GM19099 (cell line): Measurements from ENCODE around the gene ERO1A.

Source experiments
- POLR2A ChIP-seq: IDR thresholded peaks from 3 replicates; pipeline ENCODE4 v1.6.1; 2011; ENCODE audit warnings: low read depth; ENCODE audit not compliant: insufficient read length; ENCODE audit errors: extremely low read depth

ERO1A gene, protein sequence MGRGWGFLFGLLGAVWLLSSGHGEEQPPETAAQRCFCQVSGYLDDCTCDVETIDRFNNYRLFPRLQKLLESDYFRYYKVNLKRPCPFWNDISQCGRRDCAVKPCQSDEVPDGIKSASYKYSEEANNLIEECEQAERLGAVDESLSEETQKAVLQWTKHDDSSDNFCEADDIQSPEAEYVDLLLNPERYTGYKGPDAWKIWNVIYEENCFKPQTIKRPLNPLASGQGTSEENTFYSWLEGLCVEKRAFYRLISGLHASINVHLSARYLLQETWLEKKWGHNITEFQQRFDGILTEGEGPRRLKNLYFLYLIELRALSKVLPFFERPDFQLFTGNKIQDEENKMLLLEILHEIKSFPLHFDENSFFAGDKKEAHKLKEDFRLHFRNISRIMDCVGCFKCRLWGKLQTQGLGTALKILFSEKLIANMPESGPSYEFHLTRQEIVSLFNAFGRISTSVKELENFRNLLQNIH

DNA sequence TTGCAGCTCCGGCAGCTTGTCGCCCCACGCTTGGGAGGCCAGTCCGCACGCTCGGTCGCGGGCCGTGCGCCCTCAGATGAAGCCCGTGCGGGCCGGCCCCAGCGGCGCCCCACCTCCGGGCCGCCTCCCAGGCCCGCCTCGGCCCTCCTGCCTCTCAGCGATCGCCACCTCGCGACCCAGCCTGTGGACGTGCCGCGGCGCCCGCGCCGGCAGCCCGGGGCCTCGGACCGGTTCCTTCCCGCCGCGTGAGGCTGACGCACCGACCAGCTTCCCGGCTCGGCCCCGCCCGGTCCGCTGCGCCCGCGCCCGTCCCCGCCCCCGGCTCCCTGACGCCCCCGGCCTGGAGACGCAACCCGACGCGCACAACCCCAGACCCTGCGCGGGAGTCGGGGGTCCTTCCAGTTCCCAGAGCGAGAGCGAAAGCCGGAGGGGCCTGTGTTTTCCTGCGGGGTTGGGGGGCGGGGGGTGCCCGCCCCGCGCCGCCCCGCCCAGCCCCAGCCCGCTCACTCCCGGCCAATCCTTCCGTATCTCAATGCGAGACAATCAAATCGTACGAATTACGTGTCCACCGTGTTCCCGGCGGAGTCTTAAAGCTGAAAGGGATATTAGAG lies at the start of gene ERO1A:
Gene ERO1A (minus strand): TSS at position 78 of the 611 bp plus-strand sequence. CDS start 77 bp downstream, at position 1.
- peak; percentile 61 for TF ChIP-seq POLR2A

DNA sequence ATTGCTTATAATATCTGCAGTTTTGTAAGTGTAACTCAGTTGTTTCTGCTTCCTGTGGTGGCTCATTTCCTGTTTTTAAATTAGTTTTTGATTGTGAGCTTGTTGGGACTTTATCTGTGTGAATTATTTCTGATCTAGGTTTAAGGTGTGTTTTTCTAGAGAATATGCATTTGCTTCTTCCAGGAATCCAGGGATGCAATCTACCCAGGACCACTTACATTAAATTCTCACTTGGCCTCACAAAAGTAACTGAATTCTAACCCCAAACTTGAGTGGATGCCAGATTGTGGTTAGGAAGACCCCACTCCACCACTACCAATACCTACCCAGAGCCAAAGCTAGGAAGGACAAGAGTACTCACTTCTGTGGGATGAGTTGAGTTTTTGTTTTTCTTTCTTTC lies 46.5 kb upstream of the ERO1A start:
- TF ChIP-seq POLR2A: no peak

DNA sequence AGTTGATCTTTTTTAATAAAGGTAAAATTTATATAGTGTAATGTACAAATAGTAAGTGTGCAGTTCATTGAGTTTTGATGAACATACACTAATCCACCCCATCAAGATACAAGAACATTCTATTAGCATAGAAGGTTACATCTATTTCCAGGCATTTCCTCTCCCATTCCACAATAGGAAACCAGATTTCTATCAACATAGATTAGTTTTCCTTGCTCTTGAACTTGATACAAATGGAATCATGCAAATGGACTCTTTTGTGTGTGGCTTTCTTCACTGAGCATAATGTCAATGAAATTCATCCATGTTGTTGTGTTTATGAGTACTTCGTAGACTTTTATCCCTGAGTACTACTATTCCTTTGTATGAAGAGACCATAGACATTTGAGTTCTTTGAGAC lies 45.4 kb upstream of the ERO1A start:
- TF ChIP-seq POLR2A: no peak

DNA sequence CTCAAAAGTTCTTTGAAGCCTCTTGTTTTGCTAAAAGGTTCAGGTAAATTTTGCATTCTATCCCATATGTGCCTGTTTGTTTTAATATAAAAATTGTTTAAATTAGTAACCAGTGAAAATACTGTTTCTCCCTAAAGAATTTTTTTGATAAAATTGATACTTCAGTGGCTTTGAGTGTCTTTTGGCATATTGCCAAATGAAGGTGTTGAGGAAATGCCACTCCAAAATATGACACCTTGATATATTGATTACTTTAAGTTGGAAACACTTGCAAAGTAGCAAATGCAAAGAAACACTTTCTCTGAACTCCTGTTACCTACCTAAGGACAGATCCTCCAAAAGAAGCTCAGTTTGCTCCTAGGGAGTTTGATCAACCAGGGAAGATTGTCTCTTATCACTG lies 43.1 kb upstream of the ERO1A start:
- no peak for TF ChIP-seq POLR2A

DNA sequence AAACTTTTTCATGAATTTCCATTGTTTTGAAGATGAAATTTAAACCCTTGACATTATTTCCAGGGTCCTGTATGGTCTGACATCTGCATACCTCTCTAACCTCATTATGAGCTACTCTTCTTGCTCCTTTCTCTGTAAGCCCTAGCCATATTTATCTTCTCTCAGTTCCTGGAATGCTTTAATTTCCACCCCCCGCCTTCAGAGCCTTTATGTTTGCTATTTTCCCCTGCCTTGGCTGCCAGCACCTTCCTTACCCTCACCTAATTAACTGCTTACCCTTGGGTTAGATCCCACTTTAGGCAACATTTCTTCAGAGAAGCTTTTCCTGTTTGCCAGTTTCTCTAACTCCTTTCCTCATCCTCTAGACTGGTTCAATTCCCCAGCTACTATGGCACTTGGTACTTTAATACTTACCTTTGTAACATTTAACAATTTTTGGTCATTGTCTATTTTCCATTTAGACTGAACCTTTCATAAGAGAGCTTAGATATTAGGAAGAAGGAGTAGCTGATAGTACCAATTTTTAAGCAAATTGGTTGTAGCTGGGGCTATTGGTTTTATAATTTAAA lies 40.6 kb upstream of the ERO1A start:
- TF ChIP-seq POLR2A: no peak

DNA sequence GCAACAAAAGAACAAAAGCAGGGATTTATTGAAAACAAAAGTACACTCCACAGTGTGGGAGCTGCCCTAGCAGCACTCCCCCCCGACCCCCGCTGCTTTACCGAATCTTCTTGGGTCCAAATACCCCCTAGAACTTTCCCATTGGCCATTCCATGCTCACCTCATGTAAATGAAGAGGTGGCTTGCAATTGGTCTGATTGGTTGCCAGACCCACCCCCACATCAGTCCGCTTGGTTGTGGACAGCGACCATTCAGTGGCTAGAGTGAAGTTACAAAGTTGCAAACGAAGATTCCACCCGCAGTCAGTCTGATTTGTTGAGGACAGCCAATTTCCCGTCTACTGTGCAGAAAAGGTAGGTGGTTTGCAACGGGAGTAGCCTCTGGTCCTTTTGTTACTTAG lies 38.5 kb upstream of the ERO1A start:
- no peak for TF ChIP-seq POLR2A

DNA sequence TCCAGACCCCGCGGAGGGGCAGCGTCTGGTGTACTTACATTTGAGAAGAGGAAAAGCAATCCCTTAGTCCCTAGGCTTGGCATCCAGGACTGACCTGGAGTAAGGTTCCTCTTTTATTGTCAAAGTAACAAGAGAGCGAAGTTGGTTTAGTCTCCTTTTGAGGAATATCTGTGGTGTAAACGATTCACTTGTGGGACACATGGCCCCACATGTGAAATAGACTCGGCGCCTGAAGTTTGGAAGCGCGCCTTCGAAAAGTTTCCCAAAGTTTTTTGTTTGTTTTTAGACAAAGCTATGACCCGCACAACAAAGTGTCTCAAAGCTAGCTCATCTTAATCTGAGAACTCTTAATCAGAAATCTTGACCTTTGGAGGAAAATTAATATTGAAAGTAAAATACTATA lies 35.4 kb upstream of the ERO1A start:
- TF ChIP-seq POLR2A: no peak

DNA sequence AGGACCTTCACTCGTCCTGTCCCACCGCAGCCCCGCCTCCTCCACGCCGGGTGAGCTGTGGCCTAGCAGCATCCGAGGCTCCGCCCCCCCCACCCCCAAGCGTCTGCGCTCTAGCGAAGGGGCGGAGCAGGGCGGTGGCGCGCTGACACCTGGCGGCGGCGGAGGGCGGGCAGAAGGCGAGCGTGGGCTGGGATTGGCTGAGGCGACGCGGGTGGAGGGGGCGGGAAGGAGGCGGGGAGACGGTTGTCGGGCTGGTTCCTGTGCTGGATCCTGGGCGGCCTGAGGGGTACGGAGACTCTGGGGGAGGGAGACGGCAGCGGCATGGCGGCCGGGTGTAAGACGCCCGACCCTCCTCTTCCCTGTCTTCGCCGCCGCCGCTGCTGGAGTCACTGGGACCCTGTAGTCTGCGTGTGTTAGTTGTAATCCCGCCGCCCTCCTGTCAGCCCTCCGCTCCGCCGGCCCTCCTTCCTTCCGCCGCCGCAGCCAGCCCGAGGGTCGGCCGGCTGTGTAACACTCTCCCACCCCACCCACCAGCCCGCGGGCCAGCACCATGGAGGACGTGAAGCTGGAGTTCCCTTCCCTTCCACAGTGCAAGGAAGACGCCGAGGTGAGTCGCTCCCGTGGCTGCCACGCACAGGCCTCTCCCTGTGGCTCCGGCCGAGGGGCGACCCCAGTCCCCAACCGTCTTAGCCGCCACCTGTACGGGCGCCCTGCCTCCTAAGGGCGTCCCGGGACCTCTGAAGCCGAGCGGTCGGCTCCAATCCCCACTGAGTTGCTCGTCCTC lies 34.8 kb upstream of the ERO1A start, which contains the start of gene STYX:
Gene STYX (plus strand): TSS at position 242 of the 784 bp plus-strand sequence. CDS start 309 bp downstream, at position 551.
- TF ChIP-seq POLR2A: peak; percentile 90

DNA sequence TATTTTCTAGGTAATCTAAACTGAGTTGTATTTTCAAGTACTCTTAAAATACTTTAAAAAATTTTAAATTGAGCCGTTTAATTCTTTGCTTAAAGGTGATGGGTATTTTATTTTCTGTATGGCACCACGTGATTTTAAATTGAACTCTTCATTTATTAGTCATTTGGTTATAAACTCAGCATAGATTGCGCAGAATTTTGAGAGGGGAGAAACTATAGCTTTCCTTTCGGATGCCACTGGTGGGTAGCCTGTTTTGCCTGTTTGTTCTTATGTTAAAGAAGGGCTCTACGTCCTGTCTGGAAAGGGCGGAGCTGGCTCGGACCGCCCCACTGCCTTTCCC lies 34.2 kb upstream of the ERO1A start:
- no peak for TF ChIP-seq POLR2A

DNA sequence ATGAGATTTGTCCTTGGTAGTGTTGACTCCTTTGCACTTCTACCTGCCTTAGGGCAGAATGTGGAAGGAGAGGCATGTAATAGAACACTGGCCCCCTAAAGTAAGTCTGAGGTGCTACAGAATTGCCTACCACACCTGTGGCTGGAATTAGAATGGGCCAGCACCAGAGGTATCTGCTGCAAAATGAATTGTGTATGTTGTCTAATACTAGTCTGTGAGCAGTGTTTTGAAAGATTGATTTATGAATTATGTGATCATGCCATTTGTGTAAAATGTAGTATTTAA lies 28.9 kb upstream of the ERO1A start:
- no peak for TF ChIP-seq POLR2A

DNA sequence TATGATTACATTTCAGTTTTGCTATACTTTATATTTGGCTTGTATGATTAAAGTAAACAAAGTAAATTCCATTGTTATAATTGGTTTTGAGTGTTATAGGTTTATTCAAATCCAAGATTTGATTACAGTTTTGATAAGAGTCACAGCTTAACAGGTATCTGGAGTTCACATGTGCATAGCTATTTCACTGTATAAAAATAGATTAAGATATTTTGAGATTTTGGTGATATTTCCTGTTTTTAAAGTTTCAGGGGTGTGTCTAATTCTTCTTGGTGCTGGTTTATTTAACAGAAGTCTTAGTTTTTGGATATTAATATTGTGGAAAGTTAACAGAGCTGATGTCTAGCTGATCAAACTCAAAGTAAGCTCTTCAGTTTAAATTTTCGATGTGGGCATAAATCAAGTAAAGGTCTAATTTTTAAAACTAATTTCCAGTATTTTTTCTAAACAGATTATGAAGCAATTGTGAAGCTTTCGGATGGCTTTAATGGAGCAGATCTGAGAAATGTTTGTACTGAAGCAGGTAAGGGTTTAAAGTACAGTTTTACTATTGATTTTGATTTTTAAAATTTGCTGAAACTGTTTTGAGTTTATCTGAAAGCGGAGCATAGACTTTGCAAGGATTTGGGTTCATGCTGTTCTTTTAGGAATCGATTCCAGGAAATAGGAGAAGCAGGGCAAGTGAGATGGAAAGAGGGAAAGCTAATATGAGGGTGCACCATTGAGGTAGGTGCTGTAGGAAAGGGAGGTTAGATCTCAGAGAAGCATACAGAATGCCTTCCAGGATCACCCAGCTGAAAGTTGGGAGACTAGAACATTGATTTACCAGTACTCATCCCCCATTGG lies 28.4 kb upstream of the ERO1A start:
- TF ChIP-seq POLR2A: no peak

DNA sequence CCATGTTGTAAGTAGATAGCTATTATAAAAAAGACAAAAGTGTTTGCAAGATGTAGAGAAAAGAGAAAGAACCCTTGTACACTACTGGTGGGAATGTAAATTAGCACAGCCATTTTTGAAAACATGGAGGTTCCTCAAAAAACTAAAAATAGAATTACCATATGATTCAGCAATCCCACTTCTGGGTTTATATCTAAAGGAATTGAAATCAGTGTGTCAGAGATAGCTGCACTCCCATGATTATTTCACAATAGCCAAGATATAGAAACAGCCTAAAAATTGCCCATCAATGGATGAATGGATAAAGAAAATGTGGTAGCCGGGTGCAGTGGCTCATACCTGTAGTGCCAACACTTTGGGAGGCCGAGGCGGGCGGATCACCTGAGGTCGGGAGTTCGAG lies 20.8 kb upstream of the ERO1A start:
- no peak for TF ChIP-seq POLR2A

DNA sequence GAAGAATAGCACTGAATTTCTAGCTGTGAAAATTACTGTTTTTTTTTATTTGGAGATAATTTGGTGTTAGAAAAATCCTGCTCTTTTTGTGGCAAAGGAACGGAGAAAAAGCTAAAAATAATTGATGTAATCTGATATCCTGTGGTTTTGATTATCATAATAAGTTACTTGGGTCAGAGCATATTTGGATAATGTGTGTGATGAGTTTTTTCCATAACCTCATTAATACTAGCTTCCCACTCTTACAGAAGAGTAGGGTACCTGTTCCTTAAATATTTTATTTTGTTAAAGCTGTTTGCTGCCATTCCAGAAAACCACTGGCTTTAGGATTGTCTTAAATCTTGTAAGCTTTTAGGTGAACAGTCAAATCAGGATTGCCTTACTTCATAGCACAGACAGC lies 16.3 kb upstream of the ERO1A start:
- no peak for TF ChIP-seq POLR2A
